UCSD-AML1 (cell line): ENCODE results near the gene TMEM266.

Source experiments
- DNase-seq: peaks from one replicate; lab custom pipeline; 2025; ENCODE audit not compliant: unreplicated experiment; lab: John Stamatoyannopoulos, UW

Gene TMEM266

DNA sequence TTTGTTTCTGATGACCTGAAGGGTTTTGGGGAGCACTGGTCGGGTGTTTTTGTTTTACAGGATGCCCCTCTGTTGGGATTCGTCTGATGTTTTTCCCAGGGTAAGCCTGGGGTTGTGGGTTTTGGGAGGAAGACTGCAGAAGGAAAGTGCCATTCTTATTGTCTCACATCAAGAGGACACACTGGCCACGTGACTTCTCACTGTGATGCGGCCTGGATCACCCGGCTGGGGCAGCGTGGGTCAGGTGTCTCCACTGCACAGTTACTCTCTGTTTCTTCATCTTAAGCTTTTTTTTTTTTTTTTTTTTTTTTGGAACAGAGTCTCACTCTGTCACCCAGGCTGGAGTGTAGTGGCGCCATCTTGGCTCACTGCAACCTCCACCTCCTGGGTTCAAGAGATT lies 120.5 kb downstream of the TMEM266 start:
- DNase-seq: no peak

DNA sequence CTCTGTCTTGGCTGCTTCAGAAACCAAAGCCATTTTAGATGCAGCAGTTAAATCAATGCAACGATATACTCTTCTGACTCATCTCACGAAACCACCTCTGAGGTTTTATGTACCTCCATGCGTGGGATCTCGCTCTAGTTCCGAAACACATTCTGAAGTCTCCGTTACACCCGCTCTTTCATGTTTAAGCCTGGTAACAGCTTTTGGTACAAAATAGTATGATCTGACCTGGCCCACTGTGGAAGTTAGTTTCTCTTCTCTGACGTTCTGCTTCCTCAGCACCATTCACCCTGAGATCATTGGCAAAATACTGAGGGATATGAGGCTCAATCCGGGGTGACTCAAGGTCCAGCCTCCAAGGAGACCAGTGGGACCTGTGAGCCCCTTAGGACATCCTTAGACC lies 121.9 kb downstream of the TMEM266 start:
- no peak for DNase-seq

DNA sequence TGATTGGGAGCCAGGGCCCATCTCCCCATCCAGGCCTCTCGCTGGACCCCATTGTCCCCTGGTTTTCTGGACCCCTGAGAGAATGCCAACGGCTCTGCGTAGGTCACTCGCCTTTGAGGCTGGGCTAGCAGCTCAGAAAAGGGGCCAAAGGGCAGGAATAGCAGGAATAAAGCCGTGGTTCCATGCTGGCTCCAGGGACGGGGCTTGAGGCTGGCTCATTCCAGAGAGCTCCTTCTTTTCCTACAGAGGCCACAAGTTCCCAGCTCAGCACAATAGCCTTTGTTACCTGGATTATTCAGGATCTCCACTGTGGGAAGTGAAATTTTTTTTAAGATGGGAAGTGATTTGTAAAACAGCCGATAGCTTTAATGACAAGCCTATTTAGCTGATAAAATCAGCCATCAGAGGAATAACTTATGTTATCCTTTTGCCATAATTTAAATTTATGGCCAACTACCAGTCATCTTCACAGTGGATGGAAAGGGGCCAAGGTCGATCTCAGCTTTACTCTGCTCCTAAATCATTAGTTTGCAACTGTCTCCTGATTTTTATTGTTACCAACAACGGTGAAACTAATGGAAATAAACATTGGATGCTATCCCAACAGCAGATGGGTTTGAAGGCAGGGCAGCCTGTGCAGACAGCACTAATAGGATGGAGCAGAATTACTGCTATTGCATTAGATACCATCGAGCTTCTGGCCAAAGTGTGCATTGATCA lies 124.3 kb downstream of the TMEM266 start:
- no peak for DNase-seq

DNA sequence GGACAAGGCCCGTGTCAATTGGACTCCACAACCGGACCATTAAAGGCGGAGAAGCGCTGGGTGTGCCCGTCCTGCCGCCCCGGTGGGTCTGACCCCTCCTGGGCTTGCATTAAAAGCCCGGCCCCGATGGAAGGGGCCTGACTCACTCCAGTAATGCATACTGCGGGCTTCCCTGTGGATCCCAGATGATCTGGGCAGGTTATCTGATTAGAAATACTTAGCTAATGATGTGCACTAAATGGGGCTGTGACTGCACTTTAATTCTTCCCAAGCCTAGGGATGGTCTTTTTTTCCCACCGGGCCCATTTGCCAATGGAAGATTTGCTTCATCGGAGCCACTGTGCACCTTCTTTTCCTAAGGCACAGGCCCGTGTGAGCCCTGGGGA lies 124.9 kb downstream of the TMEM266 start:
- DNase-seq: no peak

DNA sequence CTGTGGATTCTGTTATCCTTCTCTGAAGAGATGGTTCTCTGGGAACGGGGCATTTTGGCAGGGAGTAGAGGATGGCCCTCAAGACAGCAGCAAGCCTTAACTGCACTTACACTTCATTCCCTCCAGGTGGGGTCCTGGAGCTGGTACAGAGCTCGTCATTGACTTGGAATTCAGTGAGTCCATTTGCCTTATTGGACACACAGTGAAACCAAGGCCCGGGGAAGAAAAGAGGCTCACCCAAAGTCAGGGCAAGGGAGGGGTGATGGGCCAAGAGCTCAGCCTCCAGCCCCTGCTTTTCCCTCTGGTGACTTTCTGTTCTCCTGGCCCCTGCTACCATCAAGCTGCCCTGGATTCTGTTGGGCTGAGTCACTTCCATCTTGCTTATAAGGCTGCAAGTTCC lies 125.9 kb downstream of the TMEM266 start:
- peak; percentile 37 for DNase-seq

DNA sequence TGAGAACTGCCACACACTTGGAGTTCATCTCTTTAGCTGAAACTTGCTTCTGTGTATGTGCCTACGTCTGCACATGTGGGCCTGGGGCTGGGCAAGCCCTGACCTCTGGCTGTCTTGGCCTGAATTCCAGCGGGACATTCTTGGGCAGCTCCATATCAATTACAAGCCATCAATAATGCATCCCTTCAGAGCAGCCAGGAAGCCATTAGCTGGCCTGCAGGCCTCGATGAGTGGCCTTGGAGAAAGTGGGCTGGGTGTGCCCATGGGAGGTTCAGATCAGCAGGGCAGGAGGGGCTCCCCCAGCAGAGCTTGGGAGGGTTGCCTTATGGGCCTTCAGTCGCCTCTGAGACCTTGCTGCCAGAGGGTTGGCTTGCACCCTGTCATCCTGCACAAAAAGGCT lies 127.4 kb downstream of the TMEM266 start:
- no peak for DNase-seq

DNA sequence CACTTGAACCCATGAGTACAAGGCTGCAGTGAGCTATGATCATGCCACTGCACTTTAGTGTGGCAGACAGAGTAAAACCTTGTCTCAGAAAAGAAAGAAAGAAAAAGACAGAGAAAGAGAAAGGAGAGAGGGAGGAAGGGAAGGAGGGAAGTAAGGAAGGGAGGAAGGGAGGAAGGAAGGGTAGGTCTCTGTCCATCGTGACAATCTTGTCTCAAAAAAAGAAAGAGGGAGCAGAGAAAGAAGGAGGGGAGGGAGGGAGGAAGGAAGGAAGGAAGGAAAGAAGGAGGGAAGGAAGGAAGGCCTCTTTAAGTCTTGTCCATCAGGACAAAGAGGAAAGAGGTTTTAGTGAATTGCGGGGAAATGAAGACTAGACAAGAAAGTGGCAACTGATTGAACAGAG lies 129.3 kb downstream of the TMEM266 start:
- DNase-seq: no peak

DNA sequence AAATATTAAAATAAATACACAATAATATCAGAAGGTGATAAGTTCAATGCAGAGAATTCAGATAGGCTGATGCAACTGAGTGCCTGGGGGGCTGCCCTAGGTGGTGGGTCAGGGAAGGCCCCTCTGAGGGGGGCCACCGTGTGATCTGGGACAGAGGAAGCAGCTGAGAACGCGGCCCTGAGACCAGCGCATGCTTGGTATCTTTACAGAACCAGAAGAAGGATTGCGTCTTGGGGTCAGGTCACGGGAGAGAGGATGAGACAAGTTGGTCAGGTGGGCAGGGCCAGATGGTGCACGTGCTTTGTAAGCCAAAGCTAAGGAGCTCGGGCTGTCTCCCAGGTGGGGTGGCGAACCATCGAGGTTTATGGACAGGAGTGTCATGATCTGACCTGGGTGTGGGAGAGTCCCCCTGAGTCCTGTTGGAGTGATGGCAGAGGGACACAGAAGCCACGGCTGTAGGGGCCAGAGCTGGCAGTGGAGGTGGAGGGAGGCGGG lies 130.3 kb downstream of the TMEM266 start:
- DNase-seq: no peak

DNA sequence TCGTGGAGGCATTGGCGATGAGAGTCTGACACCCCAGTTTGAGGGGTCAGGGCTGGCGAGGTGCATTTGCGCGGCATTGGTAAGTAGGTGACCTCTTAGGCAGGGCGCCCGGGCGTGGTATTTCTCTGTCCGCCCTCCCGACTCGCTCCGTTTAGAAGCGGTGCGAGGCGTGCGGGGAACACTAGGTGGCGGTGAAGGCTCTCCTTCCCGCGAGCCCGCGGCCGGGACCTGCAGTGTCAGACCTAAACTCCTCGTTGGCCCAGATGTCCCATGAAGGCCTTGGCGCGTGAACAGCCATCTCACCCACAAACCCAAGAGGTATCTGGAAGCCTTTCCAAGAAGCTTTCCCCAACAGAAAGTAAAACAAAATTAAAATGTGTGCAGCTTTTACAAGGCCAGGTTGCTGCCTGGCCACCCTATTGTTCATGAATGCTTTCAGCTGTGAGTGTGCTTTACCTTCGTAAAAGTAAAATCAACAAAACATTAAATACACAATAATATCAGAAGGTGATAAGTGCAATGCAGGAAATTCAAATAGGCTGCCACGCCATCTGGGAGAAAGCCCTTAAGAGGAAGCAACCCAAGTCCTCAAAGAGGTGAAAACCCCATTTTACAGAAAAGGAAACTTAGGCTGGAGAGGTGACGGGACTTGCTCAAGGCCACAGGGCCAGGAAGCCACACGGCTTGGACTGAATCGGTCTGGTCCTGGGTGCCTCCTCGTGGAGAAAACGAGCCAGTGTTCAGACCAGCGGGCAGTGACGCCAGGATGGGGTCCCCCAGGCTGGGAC lies 131.2 kb downstream of the TMEM266 start:
- peak; percentile 77 for DNase-seq

DNA sequence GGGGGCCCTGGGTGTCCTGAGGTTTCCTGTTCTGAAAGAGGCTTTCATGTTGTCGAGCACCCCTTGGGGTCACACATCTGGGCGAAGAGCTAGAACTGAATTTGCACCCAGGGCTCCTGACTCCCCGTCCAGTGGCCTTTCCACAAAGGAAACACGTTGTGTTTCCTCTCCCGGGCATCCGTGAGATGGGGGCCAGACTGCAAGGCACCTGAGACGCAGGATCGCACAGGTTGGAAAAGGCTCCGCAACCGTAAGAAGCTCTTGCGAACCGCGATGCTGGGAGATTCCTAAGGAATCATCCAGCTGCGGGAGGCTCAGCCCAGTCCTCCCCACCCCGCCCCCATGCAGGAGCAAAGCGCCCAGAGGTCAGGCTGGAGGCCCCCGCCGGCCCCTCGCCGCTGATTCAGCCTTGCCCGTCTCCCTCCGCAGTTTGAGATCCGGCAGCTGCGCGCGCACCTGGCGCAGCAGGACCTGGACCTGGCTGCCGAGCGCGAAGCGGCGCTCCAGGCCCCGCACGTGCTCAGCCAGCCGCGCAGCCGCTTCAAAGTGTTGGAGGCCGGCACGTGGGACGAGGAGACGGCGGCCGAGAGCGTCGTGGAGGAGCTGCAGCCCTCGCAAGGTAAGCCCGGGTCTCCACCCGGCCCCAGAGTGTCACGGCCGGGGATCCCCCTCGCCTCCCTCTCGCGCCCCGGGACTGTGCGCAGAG lies 131.9 kb downstream of the TMEM266 start:
- no peak for DNase-seq

DNA sequence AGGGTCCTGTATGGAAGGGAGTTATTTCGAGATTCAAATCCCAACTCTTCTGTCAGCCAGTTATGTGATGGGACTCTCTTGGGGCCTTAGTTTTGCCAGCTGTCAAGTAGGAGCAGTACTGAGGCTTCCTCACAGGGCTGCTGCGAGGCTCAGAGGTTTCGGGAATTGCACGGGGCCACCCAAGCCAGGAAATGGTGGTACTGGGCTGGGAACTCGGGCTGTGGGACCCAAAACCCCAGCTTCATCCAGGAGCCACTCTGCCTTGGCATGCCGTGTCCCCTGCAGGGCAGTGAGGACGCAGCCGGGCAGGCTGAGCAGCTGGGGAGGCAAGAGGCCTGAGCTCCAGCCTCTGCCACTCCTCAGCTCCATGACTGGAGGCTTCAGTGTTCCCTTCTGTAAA lies 132.9 kb downstream of the TMEM266 start:
- DNase-seq: no peak

DNA sequence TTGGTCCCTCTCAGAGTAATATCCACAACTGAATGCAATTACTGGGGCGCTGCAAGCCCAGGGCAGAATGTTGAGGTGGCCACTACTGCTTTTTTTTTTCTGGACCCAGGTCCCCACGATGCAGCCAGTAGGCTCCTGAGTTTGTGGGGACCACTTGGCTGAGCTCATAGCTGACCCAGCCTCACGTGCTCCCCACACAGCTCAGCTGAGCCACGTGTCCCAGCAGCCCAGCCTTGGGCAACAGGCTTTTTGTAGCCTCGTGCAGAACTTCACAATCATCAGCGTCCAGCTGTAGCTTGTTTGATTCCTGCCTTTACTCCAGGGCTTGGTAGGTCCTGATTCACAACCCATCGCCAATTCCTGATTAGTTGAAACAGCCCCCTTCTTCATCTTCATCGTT lies 134.1 kb downstream of the TMEM266 start:
- DNase-seq: no peak

DNA sequence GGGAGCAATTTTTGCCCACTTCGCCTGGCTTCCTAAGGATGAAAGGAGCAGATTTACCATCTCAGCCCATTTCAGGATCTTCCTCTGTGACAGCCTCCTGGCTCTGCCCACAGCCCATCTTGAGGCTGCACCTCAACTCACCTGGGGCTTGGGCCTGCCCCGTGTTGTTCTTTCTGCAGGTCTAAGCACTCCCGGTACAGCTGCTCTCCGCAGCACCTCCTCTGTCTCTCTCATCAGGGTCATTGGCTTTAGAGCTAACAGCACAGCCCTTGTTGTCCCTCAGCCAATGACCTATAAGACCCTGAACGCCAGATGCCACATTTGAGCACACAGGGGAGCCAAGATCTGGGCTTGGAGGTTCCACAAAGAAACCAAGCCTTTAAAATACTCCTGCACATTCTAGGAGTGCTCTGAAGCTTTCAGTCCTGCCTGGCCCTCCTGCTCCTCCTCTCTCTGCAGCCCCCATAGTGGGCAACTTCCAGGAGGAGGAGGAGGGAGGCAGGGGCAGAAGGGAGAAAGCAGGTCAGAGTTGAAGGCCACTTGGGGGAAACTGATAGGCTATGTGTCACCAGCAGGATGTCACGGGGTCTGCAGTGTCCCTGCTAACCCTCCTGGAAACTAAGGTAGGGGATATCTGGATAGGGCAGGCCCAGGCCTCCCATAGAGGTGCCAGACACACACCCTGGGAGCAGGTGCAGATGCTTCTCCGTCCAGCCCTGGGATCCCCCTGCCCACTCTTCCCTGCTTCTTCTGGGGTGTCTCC lies 135.9 kb downstream of the TMEM266 start:
- no peak for DNase-seq

DNA sequence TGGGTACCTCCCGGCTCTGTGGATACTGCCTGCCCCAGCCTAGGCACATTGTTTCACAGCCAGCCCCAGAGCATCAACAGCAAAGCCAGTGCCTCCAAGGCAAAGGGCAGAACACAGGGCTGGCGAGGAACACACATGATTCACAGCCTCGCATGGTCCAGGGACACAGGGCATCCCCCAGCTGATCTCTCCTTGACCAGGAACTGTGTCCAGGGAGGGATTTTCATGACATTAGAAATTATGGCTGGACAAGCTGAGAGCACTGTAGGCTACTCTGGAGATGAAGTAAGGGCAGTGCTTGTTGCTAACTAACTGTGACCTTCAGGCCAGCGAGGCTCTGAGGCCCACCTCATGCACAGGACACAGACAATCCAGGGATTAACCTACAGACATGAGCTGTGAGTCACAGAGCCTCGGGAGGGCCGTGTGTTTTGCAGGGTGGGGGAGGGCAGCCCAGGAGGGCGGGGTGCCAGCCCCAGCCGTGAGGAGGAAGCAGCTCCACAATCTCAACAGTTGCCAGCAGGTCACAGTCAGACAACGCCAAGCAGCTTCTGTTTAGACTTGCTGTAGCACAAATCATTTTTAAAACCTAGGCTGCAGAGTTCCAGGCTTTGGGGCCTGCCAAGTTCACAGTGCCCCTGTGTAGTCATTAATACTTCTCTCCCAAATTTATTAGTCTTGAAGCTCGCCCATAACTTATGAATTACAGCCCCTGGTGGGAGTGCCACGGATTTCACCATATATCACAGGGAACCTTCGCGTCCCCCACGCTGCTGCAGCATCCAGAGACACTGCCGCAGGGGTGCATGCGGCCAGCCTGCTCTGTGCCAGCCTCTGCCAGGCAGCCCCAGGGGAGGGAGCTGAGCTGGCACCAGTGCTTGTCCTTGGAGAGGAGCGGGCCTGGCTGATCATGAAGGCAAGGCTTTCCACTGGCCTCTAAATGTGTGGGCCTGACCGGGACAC lies 136.8 kb downstream of the TMEM266 start:
- DNase-seq: peak; percentile 54

DNA sequence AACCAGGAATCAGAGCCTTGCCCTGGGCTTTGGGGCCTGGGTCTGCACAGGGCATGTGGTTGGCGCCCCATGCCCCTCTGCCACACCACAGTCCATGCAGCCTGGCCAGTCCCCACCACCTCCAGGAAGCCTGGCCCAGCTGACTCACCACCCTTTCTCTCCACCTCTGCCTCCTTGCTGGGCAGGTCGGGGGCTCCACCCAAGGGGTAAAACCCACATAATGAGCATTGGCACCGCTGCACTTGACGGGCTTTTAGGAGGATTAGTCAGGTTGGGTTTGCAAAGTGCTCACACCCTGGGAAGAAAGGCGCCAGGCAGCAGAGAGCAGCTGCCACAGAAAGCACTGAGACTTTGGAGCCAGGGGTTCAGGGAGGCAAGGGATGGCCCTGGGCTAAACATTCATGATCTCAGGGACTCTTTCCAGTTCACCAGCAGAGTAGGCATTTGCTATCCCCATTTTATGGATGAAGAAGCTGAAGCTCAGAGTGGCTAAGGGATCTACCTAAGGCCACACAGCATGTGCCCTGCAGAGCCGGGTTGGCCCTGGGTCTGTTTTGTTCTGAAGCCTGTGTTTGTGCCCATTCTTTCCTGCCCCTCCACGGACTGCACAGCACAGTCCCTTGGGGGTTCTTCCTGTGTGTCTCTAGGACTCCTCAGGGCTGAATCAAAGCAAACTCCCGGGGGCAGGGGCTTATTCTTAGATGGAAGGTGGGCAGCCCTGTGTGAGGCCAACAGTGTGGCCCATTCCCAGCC lies 138.1 kb downstream of the TMEM266 start:
- no peak for DNase-seq

DNA sequence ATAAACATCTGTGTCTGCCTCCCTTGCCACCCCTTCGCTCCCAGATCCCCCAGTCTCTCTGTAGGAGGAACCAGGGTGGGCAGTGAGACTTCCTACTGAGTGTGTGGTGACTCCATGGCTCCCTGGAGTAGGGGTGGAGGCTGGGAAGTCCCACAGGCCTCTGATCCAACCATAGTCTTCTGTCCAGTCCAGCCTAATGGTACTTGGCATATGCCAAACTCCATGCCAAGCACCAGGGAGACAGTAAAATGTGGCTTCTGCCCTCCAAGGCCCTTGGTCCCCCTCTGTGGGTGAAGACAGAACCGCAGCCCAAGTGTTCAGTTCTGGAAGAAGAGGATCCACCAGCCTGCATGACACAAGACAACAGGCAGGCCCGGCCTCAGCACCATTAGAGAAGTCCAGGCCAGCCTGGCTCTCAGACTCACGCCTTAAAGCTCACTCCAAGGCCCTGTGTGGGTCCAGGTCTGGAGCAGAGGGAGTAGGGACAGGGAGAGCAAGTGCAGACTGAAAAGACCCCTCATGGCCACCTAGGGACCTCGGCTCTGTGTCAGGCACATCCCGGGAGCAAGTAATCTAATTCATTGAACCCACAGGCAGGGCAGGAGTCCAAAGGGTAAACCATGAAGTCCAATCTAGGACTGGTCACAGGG lies 138.8 kb downstream of the TMEM266 start:
- no peak for DNase-seq

DNA sequence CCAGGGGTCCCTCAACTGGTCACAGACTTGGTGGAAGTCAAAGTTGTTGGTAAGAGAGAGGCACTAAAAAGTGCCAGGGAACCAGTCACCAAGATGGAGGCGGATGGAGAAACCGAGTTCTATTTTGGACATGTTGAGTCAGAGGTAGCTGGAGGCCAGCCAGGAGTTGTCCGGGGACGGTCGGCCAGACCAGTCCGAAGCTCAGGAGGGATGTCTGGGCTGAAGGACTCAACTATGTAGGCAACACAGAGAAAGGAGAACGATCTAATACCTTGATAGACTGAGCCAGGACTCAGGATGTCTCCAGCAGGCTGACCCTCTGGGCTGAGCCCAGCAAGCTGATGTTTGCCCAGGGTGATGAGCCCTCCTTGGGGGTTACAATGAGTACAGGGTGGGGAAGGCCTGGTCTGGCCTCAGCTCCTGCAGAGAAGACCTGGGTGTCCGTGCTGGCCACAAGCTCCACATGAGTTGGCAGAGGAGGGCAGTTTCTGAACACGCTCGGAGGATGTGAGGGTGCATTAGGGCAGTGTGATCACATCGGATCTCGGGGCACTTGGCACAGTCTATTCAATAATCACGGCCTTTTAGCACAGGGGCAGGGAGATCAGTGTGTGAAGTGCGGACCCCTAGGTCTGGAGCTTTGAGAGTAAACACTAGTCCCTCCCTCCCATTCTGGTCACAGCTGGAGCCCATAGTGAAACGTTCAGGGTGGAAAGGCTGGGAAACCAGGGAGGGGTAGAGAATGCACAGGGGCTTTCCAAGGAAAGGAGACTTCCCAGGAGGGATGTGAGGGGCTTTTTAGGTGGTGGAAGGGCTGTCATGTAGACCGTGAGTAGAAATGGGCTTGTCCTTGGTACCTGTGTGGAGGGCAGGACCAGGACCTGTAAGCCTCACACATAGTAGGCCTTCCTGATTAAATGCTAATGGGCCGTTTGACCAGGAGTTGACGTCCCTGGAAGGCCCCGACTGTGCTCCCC lies 139.6 kb downstream of the TMEM266 start:
- no peak for DNase-seq

DNA sequence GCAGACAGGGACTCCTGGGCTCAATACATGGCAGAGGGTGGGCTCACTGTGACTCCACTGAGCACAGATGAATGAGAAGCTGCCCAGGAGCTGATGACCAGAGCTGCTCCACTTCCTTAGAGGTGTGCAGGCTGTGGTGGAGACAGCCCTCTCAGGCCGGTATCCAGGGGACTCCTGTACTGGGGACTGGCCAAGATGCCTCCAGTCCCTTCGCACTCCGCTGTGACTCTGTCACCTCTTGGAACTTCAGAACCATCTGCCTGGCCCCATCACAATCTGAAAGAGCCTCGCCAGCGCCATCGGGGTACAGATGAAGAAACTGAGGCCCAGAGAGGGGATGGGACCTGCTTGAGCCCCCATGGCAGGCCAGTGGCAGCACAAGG lies 140.3 kb downstream of the TMEM266 start:
- DNase-seq: no peak
